Measurements from ENCODE around the gene NUAK1.

Gene NUAK1

GRCh38 chr12:106090591-106091445 lies 47.9 kb downstream of the NUAK1 start (continued):
- no peak for TF ChIP-seq SNAI2 (CRISPR knock-in tag; IDR thresholded peaks at IDR 0.05)
- TF ChIP-seq, protein P1, sequence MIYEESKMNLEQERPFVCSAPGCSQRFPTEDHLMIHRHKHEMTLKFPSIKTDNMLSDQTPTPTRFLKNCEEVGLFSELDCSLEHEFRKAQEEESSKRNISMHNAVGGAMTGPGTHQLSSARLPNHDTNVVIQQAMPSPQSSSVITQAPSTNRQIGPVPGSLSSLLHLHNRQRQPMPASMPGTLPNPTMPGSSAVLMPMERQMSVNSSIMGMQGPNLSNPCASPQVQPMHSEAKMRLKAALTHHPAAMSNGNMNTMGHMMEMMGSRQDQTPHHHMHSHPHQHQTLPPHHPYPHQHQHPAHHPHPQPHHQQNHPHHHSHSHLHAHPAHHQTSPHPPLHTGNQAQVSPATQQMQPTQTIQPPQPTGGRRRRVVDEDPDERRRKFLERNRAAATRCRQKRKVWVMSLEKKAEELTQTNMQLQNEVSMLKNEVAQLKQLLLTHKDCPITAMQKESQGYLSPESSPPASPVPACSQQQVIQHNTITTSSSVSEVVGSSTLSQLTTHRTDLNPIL (CRISPR knock-in tag; IDR thresholded peaks at IDR 0.05; ENCODE audit: low read depth): no peak
- no peak for TF ChIP-seq OSR1 (CRISPR knock-in tag; IDR thresholded peaks at IDR 0.05)
- no peak for TF ChIP-seq ZNF8 (CRISPR knock-in tag; IDR thresholded peaks at IDR 0.05)

- TF ChIP-seq ZFP3 (CRISPR knock-in tag; IDR thresholded peaks at IDR 0.05): no peak
- no peak for TF ChIP-seq RARB (CRISPR knock-in tag; IDR thresholded peaks at IDR 0.05)
- no peak for TF ChIP-seq OSR1 (CRISPR knock-in tag; IDR thresholded peaks at IDR 0.05)
- TF ChIP-seq, protein P2, sequence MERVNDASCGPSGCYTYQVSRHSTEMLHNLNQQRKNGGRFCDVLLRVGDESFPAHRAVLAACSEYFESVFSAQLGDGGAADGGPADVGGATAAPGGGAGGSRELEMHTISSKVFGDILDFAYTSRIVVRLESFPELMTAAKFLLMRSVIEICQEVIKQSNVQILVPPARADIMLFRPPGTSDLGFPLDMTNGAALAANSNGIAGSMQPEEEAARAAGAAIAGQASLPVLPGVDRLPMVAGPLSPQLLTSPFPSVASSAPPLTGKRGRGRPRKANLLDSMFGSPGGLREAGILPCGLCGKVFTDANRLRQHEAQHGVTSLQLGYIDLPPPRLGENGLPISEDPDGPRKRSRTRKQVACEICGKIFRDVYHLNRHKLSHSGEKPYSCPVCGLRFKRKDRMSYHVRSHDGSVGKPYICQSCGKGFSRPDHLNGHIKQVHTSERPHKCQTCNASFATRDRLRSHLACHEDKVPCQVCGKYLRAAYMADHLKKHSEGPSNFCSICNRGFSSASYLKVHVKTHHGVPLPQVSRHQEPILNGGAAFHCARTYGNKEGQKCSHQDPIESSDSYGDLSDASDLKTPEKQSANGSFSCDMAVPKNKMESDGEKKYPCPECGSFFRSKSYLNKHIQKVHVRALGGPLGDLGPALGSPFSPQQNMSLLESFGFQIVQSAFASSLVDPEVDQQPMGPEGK (CRISPR knock-in tag; IDR thresholded peaks at IDR 0.05; ENCODE audit: borderline replicate concordance): no peak
- TF ChIP-seq, protein P1 (CRISPR knock-in tag; IDR thresholded peaks at IDR 0.05; ENCODE audit: low read depth): no peak
- no peak for ATAC-seq
These were observed 48.8 kb downstream of the NUAK1 start for GRCh38 chr12:106089935-106090334.

DNA sequence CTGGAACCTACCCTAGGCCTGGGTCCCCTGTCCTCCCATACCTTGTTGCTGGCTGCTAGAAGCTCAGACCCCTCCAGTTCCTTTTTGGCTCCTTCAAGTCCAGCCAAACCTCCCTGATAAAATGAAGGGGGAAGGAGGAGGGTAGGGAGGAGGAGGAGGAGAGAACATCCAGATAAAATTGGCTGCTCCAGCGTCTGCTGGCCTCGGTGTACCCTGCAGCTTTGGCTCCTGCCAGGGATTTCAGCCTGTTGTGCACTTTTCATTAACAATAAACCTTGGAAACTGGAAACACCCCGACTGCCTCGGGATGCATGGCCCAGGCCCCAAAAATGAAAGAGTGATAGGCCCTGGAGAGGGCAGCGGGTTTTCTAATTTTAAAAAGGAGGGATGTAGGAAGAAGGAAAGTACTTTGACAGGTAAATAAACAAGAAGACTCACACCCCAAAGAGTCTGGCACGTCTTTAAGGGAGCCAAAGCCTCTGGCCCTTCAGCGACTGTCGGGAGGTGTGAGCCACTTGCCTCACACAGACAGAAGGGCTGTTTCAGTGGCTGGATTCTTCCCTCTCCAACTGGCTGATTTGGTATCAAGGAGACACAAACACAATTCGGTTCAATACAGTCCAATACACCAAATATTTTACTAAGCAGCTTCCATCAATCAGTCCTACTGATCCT lies 49.8 kb downstream of the NUAK1 start:
- no peak for ATAC-seq
- no peak for TF ChIP-seq TCF4 (CRISPR knock-in tag; IDR thresholded peaks at IDR 0.05; ENCODE audit: borderline replicate concordance)
- no peak for TF ChIP-seq POU6F1 (CRISPR knock-in tag; IDR thresholded peaks at IDR 0.05; ENCODE audit: borderline replicate concordance, low read depth)
- no peak for TF ChIP-seq SNAI2 (CRISPR knock-in tag; IDR thresholded peaks at IDR 0.05)
- TF ChIP-seq CSDC2 (CRISPR knock-in tag; IDR thresholded peaks at IDR 0.05): no peak
- no peak for TF ChIP-seq ARNTL (CRISPR knock-in tag; IDR thresholded peaks at IDR 0.05; ENCODE audit: borderline replicate concordance, low read depth)
- no peak for TF ChIP-seq ZNF565 (CRISPR knock-in tag; conservative IDR thresholded peaks at IDR 0.05; ENCODE audit: low read depth)
- TF ChIP-seq ESRRG (CRISPR knock-in tag; IDR thresholded peaks at IDR 0.05): no peak

DNA sequence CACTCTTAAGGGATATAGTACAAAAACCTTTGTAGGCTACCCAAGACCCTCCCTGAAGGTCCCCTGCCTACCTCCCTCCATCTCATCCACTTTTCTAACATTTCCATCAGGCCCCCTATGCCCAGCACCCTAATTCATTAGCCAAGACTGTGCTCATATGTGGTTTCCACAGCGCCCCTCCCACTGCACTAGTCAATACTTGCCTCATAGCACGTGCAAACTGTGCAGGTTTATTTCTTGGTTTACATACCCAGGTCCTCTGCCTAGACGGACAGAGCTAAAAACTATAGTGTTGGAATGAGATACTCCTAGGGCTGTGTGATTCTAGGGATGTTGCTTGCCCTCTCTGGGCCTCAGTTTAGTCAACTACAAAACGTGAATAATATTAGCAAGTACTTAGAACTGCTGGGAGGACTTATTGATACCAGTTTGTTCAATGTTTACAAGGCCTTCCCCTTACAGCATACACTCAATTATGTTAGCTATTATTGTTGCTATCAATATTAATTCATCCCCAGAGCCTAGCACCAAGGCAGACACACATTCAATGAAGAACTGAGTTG lies 50.4 kb downstream of the NUAK1 start:
- ATAC-seq: no peak
- TF ChIP-seq TOX (CRISPR knock-in tag; IDR thresholded peaks at IDR 0.05; ENCODE audit: borderline replicate concordance): no peak
- TF ChIP-seq SNAI2 (CRISPR knock-in tag; IDR thresholded peaks at IDR 0.05): no peak
- no peak for TF ChIP-seq TCF4 (CRISPR knock-in tag; IDR thresholded peaks at IDR 0.05; ENCODE audit: borderline replicate concordance)
- TF ChIP-seq BACH2 (CRISPR knock-in tag; IDR thresholded peaks at IDR 0.05; ENCODE audit: borderline replicate concordance): no peak
- TF ChIP-seq, protein P3, sequence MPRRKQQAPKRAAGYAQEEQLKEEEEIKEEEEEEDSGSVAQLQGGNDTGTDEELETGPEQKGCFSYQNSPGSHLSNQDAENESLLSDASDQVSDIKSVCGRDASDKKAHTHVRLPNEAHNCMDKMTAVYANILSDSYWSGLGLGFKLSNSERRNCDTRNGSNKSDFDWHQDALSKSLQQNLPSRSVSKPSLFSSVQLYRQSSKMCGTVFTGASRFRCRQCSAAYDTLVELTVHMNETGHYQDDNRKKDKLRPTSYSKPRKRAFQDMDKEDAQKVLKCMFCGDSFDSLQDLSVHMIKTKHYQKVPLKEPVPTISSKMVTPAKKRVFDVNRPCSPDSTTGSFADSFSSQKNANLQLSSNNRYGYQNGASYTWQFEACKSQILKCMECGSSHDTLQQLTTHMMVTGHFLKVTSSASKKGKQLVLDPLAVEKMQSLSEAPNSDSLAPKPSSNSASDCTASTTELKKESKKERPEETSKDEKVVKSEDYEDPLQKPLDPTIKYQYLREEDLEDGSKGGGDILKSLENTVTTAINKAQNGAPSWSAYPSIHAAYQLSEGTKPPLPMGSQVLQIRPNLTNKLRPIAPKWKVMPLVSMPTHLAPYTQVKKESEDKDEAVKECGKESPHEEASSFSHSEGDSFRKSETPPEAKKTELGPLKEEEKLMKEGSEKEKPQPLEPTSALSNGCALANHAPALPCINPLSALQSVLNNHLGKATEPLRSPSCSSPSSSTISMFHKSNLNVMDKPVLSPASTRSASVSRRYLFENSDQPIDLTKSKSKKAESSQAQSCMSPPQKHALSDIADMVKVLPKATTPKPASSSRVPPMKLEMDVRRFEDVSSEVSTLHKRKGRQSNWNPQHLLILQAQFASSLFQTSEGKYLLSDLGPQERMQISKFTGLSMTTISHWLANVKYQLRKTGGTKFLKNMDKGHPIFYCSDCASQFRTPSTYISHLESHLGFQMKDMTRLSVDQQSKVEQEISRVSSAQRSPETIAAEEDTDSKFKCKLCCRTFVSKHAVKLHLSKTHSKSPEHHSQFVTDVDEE (CRISPR knock-in tag; IDR thresholded peaks at IDR 0.05): no peak
- no peak for TF ChIP-seq ZNF565 (CRISPR knock-in tag; conservative IDR thresholded peaks at IDR 0.05; ENCODE audit: low read depth)
- no peak for TF ChIP-seq ESRRG (CRISPR knock-in tag; IDR thresholded peaks at IDR 0.05)
- no peak for TF ChIP-seq ZFP3 (CRISPR knock-in tag; IDR thresholded peaks at IDR 0.05)
- TF ChIP-seq ZFP30 (CRISPR knock-in tag; IDR thresholded peaks at IDR 0.05): no peak
- TF ChIP-seq ISL1 (CRISPR knock-in tag; IDR thresholded peaks at IDR 0.05): no peak
- TF ChIP-seq ZNF8 (CRISPR knock-in tag; IDR thresholded peaks at IDR 0.05): no peak
- TF ChIP-seq PPARA (CRISPR knock-in tag; IDR thresholded peaks at IDR 0.05; ENCODE audit: borderline replicate concordance): no peak
- no peak for TF ChIP-seq GLIS3 (CRISPR knock-in tag; IDR thresholded peaks at IDR 0.05)
- no peak for TF ChIP-seq RARB (CRISPR knock-in tag; IDR thresholded peaks at IDR 0.05)
- TF ChIP-seq, protein P1 (CRISPR knock-in tag; IDR thresholded peaks at IDR 0.05; ENCODE audit: low read depth): no peak
- TF ChIP-seq ARNTL (CRISPR knock-in tag; IDR thresholded peaks at IDR 0.05; ENCODE audit: borderline replicate concordance, low read depth): no peak
- TF ChIP-seq POU6F1 (CRISPR knock-in tag; IDR thresholded peaks at IDR 0.05; ENCODE audit: borderline replicate concordance, low read depth): no peak

Measured in SK-N-SH treated with all-trans-retinoic acid at 6 μM for 48 hours (cell line).